HS-27A (cell line): ENCODE results near the gene DNAI2.

ENCODE experiments used
- DNase-seq: peaks from one replicate; pipeline ENCODE4 v3.0.0-alpha.2; 2012; ENCODE audit warnings: low read depth, missing footprints

Gene DNAI2

GRCh38 chr17:74305865-74306654 lies 32.0 kb downstream of the DNAI2 start:
- no peak for DNase-seq

DNA sequence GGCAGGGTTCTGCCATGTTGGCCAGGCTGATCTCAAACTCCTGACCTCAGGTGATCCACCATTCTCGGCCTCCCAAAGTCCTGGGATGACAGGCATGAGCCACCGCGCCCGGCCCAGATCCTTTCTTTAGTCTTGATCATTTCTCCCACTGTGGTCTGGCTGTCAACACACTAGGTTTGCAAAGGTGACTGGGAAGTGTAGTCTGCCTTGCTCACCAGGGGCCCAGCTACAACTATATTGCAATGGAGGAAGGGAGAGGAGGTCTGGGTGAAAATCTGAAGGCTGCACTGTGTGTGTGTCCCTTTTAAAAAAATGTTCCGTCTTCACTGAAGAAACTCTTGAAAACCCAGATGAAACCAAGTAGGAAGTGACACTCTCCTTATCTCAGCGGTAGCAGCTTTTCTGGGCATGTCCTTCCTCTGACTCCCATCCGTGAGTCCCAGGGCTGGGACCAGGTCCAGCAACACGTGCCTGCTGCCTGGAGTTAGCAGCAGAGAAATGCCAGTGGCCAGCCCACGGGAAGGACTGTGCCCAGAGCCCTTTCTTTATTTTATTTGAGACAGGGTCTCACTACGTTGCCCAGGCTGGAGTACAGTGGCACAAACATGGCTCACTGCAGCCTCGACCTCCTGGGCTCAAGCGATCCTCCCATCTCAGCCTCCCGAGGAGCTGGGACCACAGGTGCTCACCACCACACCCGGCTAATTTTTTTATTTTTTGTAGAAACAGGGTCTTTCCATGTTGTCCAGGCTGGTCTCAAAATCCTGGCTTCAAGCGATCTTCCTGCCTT lies 34.1 kb downstream of the DNAI2 start:
- no peak for DNase-seq

DNA sequence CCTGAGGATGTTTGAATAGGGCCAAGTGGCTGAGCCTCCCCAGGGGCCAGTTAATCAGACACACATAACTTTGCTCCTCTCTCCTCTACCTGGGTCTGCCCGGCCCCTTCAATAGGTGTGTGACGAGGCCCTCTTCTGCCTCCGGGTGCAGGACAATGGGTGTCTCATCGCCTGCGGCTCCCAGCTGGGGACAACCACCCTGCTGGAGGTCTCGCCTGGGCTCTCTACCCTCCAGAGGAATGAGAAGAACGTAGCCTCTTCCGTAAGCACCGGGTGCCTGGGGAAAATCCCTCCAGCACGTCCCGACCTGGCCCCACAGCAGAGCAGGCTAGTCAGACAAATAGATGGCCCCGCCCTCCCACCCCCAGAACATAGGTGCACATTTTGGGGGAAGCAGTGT lies 35.9 kb downstream of the DNAI2 start:
- no peak for DNase-seq

- no peak for DNase-seq
Measured at GRCh38 chr17:74314877-74315276, 40.8 kb downstream of the DNAI2 start.

DNA sequence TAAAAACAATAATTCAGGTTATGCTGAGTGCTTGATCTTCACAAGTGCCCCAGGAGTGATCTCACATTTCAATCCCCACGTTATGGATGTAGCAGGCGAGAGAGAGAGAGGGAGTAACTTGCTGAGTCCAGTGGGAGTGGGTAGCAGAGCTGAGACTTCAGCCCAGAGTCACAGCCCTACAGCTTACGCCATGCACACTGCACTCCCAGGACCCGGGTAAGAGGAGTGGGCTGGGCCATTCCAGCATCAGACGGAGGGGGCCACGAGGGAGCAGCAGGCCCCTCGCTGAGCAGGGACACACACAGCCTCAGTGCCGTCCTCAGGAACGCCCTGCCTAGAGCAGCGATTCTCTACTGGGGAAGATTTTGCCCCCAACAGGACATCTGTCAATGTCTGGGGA lies 42.2 kb downstream of the DNAI2 start:
- no peak for DNase-seq

- DNase-seq = no peak
Measured at GRCh38 chr17:74317071-74317470, 43.0 kb downstream of the DNAI2 start.

DNA sequence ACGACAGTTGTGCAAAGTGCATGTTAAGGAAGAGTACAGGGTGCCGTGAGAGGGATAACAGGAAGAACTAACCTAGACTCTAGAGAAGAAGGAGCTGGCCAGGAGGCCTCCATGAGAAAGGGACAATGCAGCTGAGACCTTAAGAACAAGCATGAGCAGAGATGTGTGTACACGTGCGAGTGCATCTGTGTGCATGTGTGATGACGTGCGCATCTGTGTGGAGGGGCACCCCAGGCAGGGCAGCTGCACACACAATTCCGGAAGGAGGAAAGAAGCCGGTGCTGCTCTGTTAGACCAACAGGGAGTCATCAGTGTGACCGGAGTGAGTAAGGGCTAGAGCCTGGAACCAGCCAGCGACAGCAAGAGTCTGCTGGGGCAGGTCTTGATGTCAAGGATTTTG lies 44.4 kb downstream of the DNAI2 start:
- no peak for DNase-seq

GRCh38 chr17:74324521-74324920 lies 50.5 kb downstream of the DNAI2 start:
- no peak for DNase-seq

GRCh38 chr17:74325376-74325742 lies 51.3 kb downstream of the DNAI2 start:
- no peak for DNase-seq

- no peak for DNase-seq
Measured at GRCh38 chr17:74325743-74326379, 51.8 kb downstream of the DNAI2 start, which contains the start of gene KIF19. Gene KIF19, plus strand, starts transcription at chr17:74326226. Its CDS starts 124 bp downstream, at chr17:74326350.

GRCh38 chr17:74326506-74326905 lies 52.5 kb downstream of the DNAI2 start:
- no peak for DNase-seq

DNA sequence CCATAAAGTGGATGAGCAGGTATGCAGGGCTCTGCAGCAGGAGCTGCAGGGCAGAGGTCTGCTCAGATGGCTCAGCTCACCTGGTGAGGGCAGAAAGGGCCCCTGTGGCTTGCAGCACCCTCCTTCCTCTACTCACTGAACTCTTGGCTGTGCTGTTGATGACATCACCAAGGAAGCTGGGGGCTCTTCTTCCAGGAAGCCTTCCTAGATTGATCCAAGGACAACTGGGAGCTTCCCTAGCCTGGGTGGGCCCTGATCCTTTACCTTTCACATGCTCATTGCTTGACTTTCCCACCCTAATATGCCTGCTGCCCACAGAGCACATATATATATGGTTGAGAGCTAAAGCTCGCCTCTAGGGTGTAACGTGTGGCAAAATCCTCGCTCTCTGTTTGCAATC lies 54.5 kb downstream of the DNAI2 start:
- DNase-seq = no peak

- DNase-seq = no peak
Measured at GRCh38 chr17:74329378-74329777, 55.3 kb downstream of the DNAI2 start.

DNA sequence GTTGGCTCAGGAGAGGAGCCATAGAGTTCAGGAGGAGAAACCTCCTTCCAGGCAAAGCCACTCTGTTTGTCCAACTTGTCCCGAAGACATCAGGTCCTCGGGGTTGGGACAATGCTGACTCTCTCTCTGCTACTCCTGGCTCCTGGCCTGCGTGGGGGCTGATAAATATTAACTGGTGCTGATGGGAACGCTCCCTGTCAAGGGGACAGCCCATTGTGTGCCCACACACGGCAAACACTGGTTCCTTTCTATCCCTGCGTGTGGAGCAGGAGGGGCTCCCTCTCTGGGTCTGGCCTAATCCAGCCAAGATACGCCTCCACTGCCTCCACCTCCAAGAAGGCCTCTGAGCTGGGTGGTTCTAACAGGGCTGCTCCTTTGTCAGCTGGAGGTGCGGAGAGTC lies 56.4 kb downstream of the DNAI2 start:
- DNase-seq = no peak

- no peak for DNase-seq
Measured at GRCh38 chr17:74332017-74332650, 58.1 kb downstream of the DNAI2 start.

DNA sequence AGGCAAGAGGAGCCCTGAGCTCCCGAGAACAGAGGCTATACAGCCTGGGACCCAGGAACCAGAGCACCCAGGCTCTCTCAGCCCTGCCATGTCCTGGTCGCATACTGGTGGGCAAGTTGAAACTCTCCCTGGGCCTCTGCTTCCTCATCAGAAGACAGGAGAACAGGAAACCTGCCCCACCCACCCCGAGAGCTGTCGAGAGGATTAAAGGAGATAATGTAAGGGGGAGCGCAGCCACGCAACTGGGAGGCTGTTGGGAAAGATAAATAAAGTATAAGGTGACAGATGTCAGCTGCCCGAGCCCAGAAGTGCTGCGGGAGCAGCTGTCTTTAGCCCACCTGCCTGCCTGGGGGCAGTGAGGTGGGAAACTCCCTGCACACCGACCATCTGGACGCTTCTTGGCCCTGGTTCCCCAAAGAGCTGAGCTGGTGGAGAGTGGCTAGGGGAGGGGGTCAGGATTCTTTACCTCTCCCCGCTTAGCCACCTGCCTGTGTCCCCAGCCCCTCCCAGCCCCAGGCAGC lies 58.8 kb downstream of the DNAI2 start:
- no peak for DNase-seq

DNA sequence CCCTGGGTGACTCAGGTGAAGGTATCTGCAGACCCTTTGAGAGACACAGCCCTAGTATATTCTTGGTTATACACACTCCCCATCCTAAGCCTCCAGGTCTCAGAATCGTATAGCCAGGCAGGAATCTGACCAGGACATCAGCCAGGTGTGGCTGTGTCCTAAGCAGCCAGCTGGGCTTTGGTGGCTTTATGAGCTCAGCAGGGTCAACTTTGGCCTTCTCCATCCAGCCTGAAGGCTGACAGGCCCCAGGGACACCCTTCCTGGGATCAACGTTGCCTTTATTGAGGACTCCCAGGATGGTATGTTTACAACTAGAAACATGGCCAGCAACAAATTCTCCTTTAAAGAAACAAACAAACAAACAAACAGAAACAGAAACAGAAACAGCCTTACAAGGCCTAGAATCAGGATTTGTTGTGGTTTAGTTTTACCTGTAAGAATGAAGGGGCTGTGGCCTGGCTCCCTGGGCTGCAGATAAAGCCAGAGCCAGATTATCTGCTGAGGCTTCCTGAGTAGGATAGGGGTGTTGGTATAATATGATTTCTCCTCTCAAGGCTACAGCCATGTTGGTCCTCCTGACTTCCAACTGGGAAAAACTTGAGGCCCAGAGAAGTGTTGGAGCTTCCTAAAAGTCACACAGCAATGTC lies 60.5 kb downstream of the DNAI2 start:
- DNase-seq = no peak

GRCh38 chr17:74335529-74336062 lies 61.6 kb downstream of the DNAI2 start:
- DNase-seq = no peak

GRCh38 chr17:74336307-74336706 lies 62.3 kb downstream of the DNAI2 start:
- no peak for DNase-seq

DNA sequence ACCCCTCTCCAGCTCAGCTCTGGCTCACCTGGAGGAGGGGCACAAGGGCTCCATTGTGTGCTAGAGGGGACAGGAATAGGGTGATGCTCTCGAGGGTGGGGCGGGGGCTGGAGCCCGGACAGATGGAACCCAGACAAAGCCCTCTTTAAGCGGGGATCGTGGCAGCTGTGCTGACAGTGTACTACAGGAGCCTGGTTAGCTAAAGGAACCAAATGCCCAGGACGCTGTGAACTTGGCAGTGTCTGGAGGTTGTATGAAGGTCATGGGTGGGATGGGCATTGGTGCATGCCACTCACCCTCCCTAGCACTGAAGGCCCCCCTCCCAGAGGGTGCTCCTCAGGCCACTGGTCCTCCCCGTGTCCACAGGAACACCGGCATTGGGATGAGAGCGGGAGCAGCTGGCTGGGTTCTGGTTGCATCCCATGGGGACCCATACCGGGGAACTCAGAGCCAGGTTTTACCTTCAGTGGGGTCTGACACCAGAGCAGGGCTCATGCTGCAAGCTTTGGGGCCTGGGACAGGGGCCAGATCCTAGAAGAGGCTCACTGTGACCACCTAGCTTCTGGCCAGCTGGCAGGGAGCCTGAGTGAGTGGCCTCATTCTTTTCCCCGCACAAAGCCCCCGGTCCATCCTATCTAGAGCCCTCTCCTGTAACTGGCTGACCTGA lies 63.9 kb downstream of the DNAI2 start:
- no peak for DNase-seq
